ENCODE results near the gene NOL3. TPM values are rescaled to one million over a fixed set of nuclear protein-coding genes. Genes with fewer than 3 reads are reported as not detected.

NOL3 gene
- total and polyA plus RNA-seq, 9 of the 15 experiments (the other 6 are each of a cell fraction or from before 2014, with no cell fraction given) = 0.45 to 14.0 (median 5.4) TPM

- DNase-seq (ENCODE audit: extremely low read depth in 1 of 4, low spot score in 3 of 4) (no peak), ATAC-seq (no peak), FAIRE-seq (no peak)
- TF ChIP-seq BMI1 (IDR thresholded peaks at IDR 0.05; ENCODE audit: low read length) = no peak
- no peak for TF ChIP-seq E2F1 (CRISPR knock-in tag; IDR thresholded peaks at IDR 0.05)
- TF ChIP-seq NCOA4 (IDR thresholded peaks at IDR 0.05; ENCODE audit: partially characterized antibody) = no peak
- no peak for TF ChIP-seq SLC30A9 (CRISPR knock-in tag; IDR thresholded peaks at IDR 0.05)
- no peak for TF ChIP-seq HMG20B (CRISPR knock-in tag; IDR thresholded peaks at IDR 0.05)
- TF ChIP-seq ZNF12 (CRISPR knock-in tag; IDR thresholded peaks at IDR 0.05) = no peak
- TF ChIP-seq FOXM1 (IDR thresholded peaks at IDR 0.05; ENCODE audit: low read depth) = no peak
- TF ChIP-seq FOXM1 (CRISPR knock-in tag; IDR thresholded peaks at IDR 0.05; ENCODE audit: low read depth) = no peak
- Histone ChIP-seq H4K20me1 (replicated peaks; ENCODE audit: control insufficient read depth, insufficient read depth, low read length) (no peaks in the 10 kb centered on the region; the same call in 1 of the 2 replicates), H3K27ac (ENCODE audit: extremely low read depth, low read depth, low read length) (no peak overlapping the region), H3K9me3 (replicated peaks; ENCODE audit: control insufficient read depth, insufficient read depth, low read depth, low read length) (no peaks in the 10 kb centered on the region), H3K79me2 (ENCODE audit: control insufficient read depth, insufficient read depth, low read length) (no peaks in the 10 kb centered on the region), H3K27me3 (ENCODE audit: control insufficient read depth in 2 of 2, insufficient read depth in 2 of 2, low read length in 2 of 2) (no peaks in the 10 kb centered on the region), H3K9ac (ENCODE audit: insufficient read depth in 1 of 2, low read depth in 2 of 2, low read length in 2 of 2) (peak overlapping the region in 1 of 2 experiments; percentile 10; a peak in 1 of 4 replicates), H3K36me3 (ENCODE audit: control insufficient read depth, insufficient read depth, low read length) (0 out of 3 replicates have a peak, but pooled peaks cover 5% of the 10 kb centered on the region), H3K4me1 (replicated peaks in 1 of 2; ENCODE audit: control insufficient read depth in 2 of 2, insufficient read depth in 2 of 2, low read length in 2 of 2) (peaks cover 10 to 40% of the 10 kb centered on the region in 2 experiments; a peak in 4 of 5 replicates), H2AFZ (ENCODE audit: low read depth, low read length) (no peak overlapping the region), H3K9me1 (ENCODE audit: control insufficient read depth, insufficient read depth, low read length) (peaks cover 3% of the 10 kb centered on the region), H3K4me3 (no peak overlapping the region), H3K4me2 (ENCODE audit: insufficient read depth, low read length) (no peak overlapping the region)
- ChIA-PET POLR2A (interaction anchor here (1.4 to 2.8 kb wide), 3 partner anchors 12 to 61 kb away, joined by 3 to 9 read pairs (median 8); no protein-coding TSS in a partner anchor), CTCF (ENCODE audit: low intra/inter-chr PET ratio) (no interaction called here)
- in situ Hi-C loops (cut with MboI) (no loop called here), intact Hi-C loops (cut with micrococcal nuclease) (no loop called here)
- BruUV-seq (replicated peaks) = no TSS peak
- 53% methylated on average over 7 of the region's 8 CpGs for WGBS (ENCODE audit: insufficient coverage, low coverage, missing lambda C conversion rate)
These were observed 39.2 kb downstream of the NOL3 start for GRCh38 chr16:67209565-67209964.
